T-helper 1 cell treated with Interleukin-12 subunit alpha and Interleukin-12 subunit beta and Interleukin-4 antibody, amounts not matched to agents 30 ng/mL and 1 ng/mL, for 36 hours (primary cell): ENCODE measurements around the gene TASP1. TPM values are rescaled to one million over a fixed set of nuclear protein-coding genes. Genes with fewer than 3 reads are reported as not detected.

Experiments
- intact Hi-C: fragments of 100-400 bp; cut with micrococcal nuclease; formaldehyde crosslinking; loops from one replicate; pipeline ENCODE4 v1.15.1; 2024
- total RNA-seq: library from RNA; stranded (reverse); gene quantifications from 2 replicates; pipeline ENCODE4 v1.2.3, GENCODE V29; 2022

TASP1 gene
- total RNA-seq, 1 donor from 2014 or later: 11.7 TPM

DNA sequence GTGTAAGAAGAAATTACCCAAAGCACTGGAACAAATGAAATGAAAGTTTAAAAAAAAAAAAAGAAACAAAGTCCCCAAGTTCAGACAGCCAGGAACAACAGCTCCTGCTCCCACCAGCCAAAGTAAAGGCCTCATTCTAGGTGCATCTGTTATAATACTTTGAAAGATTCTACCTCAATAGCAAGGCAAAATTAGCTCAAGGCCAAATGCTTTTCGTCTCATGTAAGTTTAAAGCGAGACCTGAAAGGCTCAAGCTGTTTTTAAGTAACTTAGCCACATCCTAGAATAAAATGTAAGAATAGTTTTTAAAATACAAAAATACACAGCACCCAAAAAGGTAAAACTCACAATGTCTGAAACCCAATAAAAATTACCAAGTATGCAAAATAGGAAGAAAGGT is 64.7 kb downstream of the TASP1 start:
- intact Hi-C loops: no loop called here

DNA sequence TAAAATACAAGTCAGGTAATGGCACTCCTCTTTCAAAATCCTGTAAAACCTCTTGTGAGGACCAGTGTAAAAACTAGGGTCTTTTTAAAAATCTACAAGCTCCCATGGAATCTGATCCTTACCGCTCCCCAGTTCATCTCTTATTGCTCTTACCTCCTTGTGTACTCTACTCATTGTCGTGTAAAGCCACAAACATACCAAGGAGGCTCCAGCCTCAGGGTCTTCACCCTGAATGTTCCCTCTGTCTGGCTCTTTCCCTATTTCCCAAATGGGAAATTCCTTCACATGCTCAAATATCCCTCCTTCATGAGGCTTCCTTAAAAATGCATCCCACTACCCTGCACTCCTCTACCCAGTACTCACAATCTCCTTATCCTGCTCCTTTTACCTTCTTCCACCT is 67.1 kb downstream of the TASP1 start:
- intact Hi-C loops: no loop called here

DNA sequence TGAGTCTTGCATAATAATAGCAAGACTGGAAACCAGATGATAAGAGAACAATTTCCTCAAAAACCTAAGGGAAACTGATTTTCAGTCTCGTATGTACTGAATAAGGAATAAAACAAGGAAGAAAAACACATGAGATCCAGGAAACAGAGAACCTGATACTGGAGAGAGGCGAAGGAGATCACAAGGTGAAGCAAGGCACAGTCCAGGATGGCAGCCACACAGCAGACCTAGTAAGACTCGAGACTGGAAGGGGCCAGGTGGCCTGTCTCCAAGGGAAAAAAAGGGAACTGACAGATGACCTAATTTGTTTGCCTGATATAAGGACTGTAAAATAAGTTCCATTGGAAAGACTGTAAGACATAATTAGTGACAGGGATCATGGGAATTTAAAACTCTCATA is 71.1 kb downstream of the TASP1 start:
- intact Hi-C loops: no loop called here

DNA sequence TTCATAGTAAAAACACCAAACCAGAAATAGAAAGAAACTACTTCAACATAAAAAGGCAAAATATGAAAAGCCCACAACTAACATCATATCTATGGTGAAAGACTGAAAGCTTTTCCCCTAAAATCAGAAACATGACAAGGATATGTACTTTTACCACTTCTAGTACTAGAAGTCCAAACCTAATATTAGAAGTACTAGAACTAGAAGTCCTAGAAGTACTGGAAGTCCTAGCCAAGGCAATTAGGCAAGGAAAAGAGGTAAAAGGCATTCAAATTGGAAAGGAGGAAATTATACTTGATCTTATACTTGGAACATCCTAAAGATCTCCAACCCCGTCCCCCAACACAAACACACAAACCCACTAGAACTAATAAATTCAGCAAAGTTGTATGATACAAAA is 74.9 kb downstream of the TASP1 start:
- intact Hi-C loops: no loop called here

DNA sequence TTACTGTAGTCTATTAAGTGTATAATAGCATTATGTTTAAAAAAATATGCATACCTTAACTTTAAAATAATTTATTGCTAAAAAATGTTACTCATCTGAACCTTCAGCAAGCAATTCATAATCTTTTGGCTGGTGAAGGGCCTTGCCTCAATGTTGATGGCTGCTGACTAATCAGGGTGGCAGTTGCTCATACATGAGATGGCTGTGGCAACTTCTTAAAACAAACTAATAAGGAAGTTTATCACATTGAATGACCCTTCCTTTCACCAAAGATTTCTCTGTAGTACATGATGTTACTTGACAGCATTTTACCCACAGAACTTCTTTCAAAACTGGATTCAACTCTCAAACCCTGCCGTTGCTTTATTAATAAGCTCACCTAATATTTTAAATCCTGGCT is 84.0 kb downstream of the TASP1 start:
- intact Hi-C loops: no loop called here

DNA sequence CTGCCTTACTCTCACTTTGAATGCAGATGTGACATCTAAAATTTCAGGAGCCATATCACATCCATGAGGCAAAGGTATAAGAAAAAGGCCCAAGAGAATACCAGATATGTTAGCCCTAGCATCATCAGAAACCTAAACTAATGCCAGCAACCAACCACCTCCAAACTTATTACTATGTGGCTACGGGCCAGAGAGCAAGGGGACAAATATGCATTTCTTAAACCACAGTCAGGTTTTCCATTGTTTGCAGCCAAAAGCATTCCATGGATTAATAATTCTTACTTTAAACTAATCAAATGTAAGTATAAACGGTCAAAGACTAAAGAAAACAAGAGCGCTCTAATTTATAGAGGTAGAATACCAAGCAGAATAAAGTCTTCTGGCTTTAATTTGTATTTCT is 84.7 kb downstream of the TASP1 start:
- intact Hi-C loops: no loop called here

DNA sequence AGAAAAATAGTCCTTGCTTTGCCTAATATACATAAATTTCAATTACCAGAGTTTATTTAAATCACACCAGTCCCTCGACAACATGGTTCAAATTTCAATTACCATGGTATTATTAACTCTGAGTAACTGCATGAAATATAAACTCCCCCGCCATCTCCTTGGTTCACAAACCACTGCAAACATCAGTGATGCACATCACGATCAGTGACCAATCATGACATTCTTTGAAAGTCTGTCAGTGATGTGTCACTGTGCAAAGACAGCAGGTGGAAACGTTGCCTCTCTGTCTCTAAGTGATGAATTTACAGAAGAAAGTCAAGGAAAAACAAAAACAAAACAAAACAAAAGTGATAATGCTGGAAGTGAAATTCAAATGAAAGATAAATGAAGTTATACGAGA is 86.7 kb downstream of the TASP1 start:
- intact Hi-C loops: no loop called here

DNA sequence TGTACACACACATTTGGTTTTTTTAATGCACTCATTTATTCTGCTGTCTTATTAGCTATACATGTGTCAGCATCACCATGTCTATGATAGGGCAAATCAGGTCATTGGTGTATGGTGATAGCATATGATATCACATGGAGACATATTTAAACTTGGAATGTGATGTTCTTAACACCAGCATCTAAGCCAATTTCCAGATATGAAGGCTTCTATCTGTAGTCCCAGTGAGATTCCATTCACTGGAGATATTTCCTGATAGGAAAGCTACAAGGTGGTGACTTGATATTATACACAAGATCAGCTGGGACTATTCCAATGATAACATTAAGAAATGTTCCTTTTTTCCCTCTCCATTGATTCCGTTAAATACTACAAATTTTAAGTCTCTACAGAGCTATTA is 89.3 kb downstream of the TASP1 start:
- intact Hi-C loops: loop anchor here (5.0 kb wide), 3 partner anchors 223 to 287 kb away; no protein-coding TSS in a partner anchor

DNA sequence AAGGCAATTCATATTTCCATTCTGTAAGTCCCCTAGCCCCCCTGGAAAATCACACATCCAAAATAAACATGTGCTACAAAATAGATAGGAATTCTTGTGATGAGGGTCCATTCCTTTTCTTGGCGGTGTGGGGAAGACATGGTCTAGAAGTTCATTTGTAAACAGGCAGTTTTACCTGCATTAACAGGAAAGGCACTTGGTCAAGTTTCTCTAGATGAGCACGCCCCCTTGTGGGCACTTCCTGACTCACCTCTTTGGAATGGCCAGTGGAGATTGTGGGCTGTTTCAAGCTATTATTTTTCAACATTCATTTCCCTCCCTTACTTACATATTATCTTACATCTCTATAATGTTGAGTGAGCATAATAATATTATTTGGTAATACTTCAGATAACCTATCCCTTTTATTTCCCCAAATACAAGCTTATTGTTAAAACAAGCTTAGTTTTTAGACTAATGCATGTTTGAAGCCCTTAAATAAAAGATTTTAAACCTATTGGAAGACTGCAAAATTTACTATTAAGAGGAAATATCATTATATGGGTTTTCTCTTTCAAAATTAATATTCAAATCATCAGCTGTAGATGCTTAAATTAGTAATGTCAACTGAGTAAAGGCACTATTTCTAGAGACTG is 92.1 kb downstream of the TASP1 start:
- intact Hi-C loops: loop anchor here (1.0 to 5.0 kb wide), 7 partner anchors 87 to 621 kb away; no protein-coding TSS in a partner anchor

DNA sequence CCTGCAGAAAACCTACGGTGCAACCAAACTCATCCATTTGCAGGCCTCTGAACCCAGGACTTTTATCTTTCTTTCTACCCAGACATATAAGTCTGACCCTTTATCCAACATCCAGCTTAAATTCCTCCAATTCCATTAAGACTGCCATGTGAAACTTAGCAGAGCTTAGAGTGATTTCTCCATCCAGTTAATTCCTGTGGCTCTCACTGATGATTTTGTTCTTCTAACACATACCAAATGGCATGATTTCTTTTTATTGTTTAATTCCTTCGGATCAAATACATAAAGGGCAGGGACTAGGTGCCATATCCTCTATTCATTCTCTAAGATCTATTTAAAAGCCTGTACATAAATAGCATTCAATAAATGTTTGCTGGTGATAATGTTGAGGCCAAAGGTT is 92.9 kb downstream of the TASP1 start:
- intact Hi-C loops: loop anchor here (1.0 to 5.0 kb wide), 7 partner anchors 86 to 620 kb away; no protein-coding TSS in a partner anchor

DNA sequence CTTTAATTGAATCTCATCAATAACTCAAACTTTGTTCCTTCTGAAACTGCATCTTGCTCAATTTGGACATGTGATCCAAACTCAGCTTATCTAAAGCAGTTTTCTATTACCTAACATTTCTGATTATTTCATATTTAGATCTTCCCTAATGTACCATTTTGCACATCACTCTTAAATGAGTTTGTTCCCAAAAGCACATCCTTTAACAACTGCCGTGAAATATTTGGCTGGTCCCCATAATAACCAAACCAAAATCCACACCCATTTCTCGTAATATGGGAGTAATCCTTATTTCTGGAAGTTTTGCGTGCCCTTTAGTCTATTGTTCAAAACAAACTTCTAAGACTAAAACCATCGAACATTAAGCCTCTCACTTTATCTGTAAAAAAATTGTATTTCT is 94.9 kb downstream of the TASP1 start:
- intact Hi-C loops: no loop called here

DNA sequence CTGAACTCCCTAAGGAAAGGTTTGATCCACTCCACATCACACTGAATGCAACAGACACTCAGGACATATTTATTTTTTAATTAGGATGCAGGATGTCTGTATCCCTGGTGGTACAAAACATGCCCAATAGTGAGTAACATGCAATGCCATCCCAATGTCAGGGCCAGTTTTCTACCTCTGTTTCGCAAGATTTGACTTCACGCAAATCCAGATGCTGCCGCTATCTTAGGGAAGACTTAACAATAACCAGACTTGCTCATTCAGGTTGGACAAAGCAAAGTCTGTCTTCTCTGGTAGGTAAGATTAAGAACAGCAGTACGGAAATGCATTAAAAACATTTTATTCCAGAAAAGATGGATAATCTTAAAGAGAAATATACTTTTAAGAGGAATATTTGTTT is 103.1 kb downstream of the TASP1 start:
- intact Hi-C loops: no loop called here

DNA sequence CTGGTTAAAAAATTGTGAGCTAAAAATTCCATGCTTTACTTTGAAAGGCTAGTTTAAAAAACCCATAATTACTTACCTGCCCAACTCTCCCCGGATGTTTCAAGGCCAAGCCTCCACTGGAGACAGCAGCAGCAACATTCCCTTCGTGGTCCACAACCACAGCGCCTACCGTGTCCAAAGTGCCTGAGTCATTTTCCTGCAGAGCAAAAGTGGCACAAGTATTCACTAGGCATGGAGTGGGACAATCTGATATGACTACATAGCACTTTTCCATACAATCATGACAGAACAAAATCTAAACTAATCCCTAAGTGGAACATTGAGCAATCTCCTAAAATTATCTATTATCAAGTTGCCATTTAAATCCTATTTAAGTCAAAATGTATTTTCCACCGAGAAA is 104.8 kb downstream of the TASP1 start:
- intact Hi-C loops: no loop called here

DNA sequence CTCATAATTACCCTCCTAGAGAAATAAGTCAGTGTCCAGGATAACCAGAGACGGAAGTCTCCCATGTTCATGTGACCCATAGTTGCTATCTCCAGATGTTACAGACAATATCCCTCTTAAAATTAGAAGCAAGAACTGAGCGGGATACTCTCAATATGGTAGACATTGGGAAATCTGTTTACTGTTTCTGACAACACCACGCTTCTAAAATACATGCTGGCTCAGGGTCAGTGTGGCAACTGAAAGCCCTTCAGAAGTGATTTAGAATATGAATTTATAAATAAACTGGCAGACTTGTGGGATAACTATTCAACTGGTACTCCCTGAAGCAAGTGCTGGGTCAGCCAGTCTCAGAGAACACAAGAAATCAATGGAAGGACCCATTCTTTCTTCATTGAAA is 108.6 kb downstream of the TASP1 start:
- intact Hi-C loops: no loop called here

DNA sequence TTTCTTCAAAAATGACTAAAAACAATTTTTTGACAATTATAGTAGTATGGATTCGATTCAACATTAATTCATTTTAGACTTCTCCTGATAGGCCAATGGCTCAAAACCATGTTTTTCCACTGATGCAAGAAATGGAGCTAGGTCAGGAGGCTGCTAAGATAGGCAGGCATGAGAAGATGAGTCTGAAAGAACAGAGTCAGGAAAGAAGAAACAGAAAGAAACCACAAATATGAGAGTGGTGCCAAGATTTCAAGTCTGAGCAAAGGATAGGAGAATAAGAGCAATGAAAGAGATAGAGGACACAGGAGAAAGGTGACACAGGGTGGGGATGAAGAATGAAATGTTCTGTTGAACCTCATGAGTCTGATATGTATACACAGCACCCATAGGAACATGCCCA is 112.2 kb downstream of the TASP1 start:
- intact Hi-C loops: no loop called here

DNA sequence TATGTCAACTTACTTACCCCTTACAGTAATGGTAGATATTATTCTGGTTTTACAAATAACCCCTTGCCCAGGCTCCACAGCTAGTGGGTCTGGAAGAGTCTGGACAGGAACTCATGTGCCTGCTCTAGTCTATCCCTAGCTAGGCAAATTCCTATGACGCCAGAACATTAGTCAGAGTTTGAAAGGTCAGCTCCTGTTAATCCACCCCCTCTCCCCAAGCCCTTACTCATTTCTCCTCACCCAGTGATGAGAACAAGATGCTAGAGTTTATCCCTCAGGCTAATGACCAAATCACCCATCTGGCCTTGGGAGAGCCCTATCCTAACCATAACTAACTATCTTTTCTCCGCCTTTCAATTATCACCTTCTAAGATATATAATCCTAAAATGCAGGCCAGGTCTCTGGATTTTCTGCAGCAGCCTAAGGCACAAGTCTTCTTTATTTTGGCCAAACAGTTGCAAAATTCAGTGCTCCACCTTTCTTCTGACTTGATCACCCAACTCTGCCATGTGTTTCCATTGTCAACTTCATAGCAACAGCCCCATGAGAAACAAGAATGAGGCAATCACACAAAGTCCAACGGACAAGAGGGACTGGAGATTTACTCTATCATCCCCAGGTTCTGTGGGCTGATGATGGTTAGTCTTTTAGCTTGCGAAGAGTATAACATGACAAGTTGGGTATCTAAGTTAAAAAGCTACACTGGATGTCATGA is 113.3 kb downstream of the TASP1 start:
- intact Hi-C loops: no loop called here

DNA sequence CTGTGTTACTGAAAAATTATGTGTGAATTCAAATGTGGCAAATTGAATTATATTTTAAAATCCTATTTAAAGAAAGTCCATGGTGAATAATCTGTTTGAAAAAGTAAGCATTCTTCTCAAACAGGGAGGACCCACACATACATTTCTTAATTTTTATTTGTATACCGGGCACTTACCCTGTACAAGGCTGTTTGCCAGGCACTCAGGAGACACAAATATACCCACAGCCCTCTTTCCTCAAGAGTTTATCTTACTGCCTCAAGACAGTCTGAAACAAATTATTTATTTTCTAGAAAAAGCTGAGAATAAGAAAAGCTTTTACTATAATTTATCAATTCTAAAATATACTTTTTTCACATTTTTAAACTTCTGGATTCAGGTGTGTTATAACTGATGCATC is 114.4 kb downstream of the TASP1 start:
- intact Hi-C loops: no loop called here

DNA sequence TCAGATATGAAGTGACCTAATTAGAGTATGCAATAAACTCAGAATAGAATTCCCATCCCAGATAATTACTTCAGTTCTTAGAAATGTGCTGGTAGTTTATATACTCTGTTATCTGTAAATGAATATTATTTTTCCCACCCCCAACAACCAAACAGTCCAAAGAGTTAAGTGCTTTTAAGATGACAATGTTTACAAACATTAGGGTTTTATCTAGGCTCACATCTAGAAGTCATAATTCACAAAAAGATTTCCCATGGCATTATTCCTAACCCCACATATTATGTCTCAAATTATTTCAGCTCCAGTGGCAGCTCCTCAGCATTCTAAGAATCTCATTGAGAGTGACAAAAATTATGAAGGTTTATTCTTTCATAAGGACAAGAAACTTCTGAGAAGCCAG is 120.9 kb downstream of the TASP1 start:
- intact Hi-C loops: no loop called here

DNA sequence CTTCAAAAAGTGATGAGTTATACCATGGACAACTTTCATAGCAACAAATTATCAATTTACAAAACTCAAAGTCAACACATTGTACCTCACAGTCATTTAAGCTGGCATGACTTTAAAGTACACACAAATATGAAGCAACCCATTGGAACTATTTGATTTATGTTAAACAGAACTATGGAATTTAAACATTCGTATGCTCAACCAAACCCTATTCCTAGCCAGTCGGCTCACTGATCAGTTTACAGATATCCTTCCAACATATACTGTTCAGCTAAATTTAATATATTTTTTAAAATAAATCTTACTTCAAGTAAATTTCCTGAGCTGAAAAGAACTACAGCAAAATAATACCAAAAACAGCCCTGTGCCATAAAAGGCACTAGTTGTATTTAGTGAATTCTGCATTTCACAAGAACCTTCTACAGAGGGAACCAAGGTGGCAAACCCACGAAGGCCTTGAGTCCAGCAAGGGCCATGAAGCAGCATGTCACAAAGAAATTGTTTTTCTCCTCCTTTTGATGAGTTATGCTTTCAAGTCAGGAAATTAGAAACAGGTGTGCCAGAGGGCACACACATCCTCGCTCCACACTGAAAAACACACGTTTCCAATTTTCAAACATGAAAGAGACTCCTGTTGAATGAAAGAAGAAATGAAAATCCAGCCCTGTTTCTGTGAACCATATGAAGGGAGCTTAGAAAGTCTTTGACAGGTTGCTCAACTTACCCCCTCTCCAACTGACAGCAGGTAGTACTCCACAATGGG is 122.8 kb downstream of the TASP1 start:
- intact Hi-C loops: no loop called here

DNA sequence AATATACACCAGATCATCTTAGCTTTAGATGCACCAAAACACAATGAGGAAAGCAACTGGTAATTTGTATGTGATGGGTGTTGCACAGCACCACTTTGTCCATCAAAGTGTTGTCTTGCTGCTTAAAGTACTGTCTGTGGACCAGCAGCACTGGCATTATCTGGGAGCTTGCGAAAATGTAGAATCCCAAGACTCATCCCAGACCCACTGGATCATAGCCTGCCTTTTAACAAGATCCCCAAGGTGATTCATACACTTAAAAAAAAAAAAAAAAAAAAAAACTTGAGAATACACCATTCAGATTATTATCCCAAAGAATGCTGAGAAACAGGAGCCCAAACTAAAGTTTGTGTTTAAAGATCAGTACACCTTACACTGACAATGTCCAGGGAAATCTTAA is 123.4 kb downstream of the TASP1 start:
- intact Hi-C loops: no loop called here

DNA sequence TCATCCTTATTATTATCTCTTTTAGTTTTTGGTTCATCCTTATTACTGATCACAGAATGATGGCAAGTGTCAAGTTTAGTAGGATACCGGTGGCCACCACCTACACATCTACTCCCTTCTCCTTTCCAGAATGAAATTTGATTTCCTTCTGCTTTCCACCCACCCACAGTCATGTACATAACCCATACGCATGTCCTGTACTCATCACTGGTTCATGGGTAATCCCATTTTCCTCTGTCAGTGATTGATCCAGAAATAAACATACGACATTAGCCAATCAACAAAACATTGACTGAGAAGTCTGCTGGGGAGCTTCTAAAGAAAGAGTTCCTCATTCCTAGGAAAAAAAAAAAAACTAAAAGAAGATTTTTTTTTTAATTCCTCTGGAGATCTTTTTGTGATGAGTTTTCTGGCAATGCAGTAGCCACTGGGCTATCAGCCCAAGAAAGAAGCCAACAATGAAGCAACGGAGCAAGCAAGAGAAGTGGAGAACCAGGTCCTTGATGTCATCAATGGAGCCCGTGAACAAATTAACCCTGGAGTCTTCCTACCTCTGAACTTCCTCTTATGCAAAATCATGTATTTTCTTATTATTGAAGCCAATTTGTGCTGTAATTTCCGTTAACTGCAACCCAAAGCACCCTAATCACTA is 127.8 kb downstream of the TASP1 start:
- intact Hi-C loops: no loop called here

DNA sequence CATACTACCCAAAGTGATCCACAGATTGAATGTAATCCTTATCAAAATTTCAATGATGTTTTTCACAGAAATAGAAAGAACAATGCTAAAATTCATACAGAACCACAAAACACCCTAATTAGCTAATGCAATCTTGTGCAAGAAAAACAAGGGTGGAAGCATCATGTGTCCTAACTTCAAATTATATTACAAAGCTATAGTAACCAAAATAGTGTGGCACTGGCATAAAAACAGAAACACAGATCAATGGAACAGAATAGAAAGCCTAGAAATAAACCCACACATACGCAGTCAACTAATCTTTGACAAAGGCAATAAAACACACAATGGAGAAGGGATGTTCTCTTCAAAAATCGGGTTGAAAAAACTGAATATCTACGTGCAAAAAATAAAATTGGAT is 131.1 kb downstream of the TASP1 start:
- intact Hi-C loops: no loop called here
